ENCODE results near the gene MYO1E.
"Not testable (repeated sequence)": the region's sequence is repeated elsewhere in the genome, so short reads cannot be mapped to it uniquely, and the experiment has no call there.

MYO1E gene

DNA sequence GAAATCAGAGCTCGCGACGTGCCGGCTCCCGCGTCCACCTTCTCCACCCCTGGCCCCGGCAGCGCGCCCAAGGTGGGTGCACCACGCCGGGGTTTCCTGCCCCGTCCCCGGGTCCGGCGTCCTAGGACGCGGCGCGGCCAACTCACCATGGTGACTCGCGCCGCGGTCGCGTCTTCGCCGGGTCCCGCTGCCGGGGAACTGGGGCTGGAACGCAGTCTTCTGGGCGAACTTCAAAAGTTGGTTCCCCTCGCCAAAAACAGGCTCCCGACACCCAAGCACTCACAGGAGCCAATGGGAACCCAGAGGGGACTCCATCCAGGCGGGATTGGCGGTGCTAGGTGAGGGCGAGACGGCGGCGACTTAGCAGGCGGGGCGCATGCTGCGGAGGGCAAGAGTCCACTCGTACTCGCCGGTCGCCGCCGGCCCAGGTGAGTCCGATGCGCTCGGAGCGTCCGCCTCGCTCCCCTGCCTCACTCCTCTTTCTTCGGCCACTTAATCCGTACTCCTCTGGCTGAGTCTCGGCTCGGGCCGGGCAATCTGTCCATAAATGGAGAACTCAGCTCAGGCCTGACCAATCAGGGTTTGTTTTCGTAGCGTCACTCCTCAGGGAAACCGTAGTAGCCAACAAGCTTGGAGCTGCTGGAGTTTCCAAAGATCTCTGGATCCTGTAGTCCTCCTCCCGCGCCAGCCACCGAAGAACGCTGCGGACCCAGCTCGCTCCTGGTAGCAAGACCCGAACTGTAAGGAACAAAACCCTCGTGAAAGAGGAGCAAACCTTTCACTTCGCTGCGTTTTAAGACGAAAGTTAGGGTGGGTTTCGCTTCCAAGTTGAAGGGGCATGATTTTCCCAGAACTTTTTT is at the start of gene MYO1E:
TSS of gene MYO1E (minus strand) at position 520 of the 860 bp plus-strand sequence. CDS start at position 149, 371 bp downstream.
- DNase-seq, result peak; percentile 95

DNA sequence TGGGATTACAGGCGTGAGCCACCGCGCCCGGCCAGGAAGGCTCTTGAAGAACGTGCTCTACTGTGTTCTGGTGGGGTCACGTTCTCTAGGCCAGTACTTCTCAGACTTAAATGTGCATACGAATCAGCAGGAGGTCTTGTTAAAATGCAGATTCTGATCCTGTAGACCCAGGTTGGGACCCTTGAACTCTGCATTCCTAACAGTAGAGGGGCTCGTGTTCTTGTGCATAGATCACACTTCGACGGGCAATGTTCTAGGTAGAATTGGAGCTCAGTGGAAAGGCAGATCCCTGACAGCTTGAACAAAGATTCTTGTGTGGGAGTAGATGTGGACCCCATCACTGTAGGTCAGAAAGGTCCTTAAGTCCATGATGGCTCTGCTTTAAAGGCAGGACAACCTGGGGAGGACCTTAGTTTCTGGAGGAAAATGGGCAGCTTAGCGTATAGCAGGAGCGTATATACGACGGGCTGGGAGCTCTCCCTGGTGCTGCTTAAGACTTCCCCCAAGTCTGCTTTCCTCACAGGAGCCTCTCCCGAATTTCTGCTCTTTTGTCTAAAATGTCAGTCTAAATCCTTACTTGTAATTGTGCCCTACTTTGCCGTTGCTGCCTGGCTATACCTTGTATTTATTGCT is 48.4 kb upstream of the MYO1E start:
- DNase-seq, result no peak

DNA sequence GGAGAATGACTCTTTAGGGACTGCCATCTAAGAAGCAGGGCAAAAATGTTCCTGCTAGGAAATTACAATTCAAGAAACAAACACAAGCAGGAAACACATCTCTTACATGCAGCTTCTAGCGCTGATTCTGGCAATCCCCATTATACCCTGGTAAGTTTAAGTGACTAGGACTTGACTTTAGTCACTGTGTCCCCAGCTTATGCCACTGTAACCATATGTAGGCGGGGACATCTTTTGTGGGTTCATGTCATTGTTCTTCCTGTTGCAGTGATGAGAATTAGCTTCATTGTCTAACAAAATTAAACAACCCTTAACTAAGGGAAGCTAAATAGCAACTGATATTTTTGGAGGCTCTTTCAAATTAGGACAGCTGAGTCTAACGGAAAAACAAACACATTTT is 47.4 kb upstream of the MYO1E start:
- no peak for DNase-seq

DNA sequence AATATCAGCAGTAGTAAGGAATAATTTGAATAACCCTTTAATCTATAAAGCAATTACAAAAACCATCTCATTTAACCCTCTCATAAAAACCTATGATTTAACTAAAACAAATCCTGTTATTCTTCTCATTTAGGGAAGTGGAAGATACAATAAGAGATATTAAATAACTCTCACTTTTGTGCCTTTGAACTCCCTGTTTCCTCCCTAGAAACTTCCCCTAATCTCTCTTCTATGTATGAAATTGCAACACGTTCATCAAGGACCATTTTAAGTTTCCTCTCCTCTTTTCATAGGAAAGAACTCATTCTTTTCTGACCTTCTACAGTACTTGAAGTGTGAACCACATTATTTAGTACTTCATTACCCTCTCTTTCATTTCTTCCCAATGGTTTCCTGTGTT is 46.5 kb upstream of the MYO1E start:
- DNase-seq, result no peak

DNA sequence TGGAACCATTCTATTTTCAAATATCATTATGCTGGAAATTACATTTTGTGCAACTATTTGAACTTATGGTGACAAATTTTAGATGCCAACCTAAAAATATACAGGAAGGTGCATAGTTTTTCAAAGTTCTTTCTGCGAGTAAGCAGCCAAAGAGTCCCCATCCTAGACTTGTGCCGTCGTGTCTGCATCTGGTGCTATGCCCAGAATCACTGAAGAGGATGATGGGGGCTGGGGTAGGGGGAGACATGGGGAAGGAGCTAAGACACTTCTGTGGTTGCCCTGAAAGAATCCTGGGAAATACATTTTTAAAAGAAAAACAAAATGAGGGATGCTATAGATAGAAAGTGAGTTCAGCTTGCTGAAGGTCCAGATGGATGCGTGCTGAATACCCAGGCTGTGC is 44.1 kb upstream of the MYO1E start:
- no peak for DNase-seq

DNA sequence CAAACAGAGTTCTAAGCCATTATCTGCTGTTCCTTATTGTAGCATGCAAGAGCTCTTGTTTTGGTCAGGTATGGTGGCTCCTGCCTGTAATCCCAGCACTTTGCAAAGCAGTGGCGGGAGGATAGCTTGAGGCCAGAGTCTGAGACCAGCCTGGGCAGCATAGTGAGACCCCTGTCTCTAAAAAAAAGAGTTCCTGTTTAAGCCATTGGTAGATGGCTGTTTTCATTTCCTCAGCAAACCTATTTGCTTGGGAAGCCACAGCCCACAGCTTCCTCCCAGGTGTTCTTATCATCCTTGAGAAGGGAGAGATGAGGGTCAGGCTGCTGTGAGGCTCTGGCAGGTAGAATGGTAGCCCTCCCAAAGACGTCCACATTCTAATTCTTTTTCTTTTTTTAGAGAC is 40.9 kb upstream of the MYO1E start:
- no peak for DNase-seq

DNA sequence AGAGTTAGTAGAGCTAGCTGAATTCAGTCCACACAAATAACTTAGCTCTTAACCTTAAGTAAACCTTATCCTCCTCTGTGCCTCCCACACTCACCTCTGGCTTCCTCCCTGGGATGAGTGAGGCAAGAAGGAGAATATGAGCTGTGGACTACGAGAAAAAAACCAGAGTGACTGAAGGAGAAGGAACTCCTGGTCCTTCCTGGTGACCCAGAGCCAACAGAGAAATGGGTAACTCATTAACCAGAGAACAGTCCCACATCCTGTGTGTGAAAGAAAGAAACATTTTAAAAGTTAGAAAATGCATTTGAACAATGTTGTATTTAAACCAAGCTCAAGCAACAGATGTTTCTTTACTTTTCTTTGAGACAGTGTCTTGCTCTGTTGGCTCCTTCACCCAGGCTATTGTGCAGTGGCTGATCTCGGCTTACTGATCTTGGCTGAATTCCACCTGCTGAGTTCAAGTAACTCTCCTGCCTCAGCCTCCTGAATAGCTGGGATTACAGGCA is 37.8 kb upstream of the MYO1E start:
- no peak for DNase-seq

DNA sequence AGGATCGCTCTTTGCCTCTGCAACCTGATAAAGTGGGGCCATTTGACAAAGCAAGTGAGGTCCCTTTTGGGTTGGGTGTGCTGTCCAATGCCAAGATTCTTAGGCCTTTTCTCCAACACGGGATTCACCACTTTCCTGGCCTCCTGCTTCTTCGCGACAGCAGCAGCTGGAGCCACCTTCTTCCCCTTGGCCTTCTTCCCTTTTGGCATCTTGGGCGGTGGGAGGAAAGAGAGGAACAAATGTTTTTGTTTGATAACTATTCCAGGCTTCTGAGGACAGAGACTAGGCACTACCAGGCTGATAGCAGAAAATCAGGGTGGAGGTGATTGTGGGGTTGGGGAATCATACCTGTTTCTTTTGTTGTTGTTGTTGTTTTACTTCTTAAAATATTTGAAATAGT is 35.3 kb upstream of the MYO1E start:
- DNase-seq, result no peak

DNA sequence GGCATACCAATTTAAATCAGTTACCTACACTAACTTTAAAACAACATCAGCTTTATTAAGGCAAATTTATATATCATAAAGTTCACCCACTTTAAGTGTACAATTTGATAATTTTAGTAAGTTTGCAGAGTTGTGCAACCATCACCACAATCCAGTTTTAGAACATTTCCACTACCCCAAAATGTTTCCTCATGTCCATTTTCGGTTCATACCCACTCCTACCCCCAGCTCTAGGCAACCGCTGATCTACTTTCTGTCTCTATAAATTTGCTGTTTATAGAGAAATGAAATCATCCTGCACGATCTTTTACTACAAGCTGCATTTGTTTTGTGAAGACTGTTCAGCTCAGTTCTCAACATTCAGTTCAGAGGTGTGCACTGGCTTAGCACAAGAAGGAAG is 33.8 kb upstream of the MYO1E start:
- DNase-seq, result no peak

DNA sequence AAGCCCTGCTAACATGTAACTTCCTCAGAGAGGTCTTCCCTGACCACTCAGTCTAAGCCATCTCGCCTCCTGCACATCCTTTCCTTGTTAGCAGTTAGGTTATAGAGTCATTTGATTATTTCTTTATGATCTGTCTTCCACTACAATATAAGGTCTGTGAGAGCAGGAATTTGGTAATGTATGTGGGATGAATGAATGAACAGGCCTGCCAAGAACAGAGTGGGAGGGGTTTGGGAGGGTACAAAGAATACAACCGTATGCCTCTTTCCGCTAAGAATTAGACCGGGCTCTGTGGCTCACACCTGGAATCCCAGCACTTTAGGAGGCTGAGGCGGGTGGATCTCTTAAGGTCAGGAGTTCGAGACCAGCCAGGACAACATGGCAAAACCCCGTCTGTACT is 32.4 kb upstream of the MYO1E start:
- no peak for DNase-seq

DNA sequence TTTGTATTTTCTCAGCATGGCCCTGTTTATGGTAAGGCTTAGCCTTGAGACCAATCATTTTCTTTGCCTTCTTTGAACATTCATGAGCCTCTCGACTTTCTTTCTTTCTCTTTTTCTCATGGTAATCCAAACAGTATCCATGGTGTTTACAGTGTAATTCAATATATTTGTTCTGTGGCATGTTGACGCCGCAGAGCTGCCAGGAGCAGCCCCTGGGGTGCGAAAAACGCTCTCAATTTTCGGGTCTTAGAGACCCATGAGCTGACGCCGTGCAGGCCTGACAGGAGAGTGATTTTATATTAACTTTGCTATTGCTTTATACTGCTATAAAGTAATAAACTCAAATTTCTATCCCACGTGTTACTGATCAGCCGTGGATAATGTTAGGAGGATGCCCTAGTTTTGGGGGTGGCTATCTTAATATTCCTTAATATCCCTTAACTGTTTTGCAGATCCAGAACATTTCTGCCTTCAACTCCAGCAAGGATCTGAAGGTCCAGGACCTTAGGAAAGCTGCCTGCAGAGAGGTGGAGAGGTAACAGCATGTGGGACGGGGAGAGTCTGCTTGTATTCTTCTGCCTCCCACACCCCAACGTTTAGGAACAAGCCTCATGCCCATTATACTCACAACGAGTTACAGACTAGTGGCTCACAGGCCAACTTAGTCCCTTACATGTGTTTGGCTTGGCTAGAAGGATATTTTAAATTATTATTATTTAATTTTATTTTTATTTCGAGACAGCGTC is 29.3 kb upstream of the MYO1E start:
- peak; percentile 88 for DNase-seq

DNA sequence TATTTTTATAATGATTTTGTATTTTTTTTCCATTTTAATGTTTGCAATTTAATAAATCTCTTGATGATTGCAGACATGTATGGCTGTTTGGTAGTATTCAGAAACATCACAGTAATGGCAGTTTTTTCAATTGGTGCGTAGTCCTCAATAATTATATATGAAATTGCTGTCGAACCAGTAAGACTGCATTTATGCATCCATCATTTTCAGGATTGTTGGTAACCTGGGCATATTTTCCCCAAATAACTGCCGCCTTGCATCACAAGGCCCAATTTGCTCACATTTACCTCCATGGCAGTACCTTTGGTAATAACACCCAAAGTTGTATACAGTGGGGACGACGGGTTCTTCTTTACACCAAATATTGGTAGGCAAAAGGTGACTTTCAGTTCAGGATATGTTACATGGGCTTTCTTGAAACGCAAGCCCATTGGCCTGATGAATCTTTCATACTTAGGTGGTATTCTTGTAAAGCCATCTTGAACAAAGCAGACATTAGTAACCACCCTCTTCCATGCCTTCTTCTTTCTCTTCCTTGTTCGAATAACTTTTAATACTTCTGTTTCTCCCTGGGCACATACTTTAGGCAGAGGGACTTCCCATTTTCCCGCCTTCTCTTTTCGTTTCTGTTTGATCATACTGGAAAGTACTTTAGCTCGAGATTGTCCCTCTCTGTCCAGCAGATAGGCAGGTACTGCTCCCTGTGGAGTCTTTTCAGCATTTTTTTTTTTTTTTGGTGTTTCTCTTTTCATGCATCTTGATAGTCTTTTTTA is 28.6 kb upstream of the MYO1E start:
- DNase-seq, result peak; percentile 58

DNA sequence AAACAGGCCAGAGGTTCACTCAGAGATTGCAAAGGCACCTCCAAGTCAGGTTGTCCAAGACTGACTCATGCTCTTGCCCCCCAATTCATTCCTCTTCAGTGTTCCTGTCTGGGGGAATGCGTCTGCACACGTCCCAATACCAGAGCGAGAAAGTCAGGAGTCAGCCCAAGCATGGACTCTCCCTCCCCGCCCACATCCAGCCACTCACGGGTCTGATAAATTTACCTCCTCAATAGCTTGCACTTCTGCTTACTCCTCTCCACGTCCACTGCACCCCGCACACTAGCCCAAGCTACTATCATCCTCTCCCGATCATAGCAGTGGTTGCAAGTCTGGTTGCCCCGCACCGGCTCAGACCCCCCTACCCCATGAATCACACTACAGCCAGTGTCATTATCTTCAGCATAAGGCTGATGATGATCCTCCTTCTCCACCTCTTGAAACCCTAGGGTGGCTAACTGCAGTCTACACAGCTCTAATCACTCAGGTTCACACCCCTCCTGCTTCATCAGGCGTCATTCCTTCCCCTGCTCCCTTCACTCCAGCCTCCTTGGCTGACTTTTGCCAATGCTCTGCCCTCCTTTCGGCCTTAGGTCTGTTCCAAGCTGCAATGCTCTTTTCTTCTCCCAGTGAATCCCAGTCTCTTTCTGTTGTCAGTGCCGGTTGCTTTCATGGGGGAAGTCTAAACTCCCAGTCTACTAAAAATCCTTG is 27.6 kb upstream of the MYO1E start:
- DNase-seq, result no peak

DNA sequence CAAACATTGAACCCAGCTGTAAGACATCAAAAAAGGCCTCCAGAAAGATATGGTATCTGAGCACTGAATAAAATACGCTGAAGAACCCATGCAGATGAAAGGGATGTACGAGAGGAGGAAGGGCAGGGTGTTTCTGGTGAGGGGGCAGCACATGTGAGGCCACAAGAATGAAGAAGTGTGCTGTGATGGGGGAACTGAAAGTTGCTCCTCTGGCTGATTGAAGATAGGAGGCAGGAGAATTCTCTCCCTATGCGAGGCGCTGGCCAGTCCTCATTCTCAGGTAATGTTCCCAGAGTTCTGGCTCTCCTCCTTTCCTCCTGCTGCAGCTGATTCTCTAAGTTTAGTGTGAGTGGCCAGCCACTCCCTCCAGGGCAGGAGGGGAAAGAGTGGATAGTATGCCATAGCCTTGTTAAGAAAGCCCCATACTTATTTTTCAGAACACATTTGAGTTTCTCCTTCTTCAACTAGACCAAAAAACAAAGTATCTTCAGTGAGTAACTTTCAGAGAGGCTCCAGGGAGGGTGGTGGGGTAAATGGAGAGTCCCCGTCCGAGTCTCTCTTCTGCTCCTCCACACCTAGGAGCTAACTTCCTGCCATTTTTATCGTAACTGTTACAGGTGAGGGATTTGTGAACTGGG is 26.9 kb upstream of the MYO1E start:
- DNase-seq, result no peak

DNA sequence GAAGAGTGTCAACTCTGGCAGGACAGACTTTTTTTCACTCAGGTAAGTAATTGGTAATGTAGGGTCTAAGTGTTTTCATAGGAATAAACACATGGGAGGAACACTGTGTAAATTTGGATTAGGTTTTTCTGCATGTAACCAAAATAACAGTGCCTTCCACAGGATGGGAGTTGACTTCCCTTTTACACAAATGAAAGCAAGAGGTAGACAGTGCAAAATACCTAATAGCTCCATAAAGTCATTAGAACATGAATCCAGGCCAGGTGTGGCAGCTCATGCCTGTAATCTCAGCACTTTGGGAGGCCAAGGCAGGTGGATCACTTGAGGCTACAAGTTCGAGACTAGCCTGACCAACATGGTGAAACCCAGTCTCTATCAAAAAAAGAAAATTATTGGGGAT is 25.5 kb upstream of the MYO1E start:
- no peak for DNase-seq

DNA sequence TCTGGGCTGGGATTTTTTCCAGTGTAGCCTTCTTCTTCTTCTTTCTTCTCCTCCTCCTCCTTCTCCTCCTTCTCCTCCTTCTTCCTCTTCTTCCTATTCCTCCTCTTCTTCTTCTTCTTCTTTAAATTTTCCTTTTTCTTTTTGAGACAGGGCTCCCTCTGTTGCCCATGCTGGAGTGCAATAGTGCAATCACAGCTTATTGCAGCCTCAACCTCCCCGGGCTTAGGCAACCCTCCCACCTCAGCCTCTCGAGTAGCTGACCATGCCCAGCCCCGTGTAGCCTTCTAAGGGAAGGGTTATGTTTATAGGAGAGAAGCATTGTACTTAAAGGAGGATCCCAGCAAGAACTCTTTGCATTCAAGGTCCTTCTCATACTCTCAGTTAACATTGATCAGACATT is 24.0 kb upstream of the MYO1E start:
- no peak for DNase-seq

DNA sequence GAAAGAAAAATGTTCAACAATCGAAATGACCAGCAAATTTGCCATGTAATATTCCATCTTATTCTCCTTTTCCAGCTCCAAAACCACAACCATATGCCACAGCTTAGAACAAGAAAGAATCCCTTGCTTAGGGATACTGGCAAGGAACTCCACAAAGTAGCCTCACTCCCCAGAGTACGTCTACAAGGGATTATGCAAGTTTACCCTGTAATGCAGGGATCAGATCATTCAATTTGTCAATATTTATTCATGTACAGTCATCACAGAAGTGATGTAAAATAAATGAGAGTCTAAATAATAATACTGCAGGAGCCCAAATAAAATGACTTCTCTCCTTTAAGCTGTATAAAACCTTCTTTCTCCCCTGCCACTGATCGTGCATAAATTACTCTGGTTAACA is 23.5 kb upstream of the MYO1E start:
- DNase-seq, result no peak

DNA sequence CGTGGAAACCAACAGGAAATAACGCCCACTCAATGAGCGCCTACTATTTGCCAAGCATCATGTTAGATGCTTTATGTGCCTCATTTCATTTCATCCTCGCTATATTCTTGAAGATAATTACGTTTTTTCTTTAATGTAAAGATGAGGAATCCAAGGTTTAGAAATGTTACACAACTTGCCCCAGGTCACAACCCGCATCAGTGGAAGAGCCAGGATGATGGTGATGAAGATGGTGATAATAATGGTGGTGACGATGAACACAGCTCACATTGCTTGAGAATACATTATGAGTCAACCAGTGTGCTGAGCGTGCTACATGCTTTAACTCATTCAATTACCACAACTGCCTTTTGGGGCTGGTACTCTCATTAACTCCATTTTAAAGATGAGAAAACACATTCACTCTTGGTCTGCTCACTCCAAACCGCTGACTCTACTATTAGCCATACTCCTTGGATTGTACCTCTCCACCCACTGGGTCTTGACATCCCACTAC is 21.5 kb upstream of the MYO1E start:
- DNase-seq, result no peak

DNA sequence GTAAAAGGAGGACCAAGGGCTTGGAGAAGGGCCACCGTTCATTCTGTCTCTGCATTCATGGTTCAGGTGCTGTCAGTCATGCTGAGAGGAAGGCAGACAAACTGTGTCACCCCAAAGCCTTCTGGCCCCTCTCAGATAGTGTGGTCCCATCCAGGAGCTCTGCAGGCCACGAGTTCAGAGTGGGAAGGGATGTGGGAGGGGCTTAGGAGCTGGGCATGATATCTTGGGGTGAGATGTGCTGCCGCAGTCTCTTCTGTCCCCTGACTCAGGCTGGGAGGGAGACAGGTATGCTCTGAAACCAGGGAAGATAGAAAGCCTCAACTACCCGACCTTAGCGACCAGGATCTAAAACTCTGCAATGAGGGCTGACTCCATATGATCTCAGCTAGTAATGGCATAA is 19.6 kb upstream of the MYO1E start:
- no peak for DNase-seq

DNA sequence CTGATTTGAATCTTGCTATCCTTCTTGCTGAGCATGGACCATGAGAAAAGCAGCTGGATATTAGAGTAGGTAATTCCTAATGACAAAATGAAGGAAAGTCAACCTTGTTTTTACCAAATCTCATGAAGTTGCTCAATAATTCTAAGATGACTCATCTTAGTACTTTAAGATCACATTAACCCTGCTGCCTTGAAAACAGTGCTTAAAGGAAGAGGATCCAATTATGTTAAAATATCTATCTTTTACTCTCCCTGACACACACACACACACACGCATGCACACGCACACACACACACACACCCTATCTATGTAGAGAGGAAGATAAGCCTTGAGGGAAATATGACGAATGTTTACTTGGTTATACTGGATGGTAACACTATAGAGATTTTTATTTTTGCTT is 16.0 kb upstream of the MYO1E start:
- DNase-seq, result no peak

DNA sequence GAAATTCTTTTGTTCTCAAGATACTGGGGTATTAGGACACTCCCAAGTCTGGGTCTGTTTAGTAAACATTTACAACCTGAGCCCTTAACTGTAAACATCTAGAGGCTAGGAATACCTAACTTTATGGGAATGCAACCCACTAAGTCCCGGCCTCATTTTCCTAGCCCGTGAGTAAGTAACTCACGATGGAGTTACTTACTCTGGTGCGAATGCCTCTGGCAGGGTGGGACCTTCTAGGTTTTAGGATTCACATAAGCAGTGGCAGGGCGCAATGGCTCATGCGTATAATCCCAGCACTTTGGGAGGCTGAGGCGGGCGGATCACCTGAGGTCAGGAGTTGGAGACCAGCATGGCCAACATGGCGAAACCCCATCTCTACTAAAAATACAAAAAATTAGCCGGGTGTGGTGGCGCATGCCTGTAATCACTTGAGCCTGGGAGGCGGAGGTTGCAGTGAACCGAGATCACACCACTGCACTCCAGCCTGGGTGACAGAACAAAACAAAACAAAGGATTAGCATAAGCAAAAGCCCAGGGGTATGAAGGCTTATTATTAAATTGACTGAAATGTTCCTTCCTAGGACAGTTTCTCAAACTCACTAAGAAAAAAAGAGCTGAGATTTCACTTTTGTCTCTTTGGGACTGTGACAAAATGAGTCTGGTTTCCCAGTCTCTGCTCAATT is 14.7 kb upstream of the MYO1E start:
- not testable (repeated sequence) for DNase-seq

Data from NCI-H2171 treated with DMSO at 0.1 percent for 48 hours (cell line).